GM12874 (cell line): ENCODE results near the gene PKDREJ.

ENCODE experiments used
- CTCF ChIP-seq: IDR thresholded peaks from 2 replicates; pipeline ENCODE4 v1.5.1; 2011; ENCODE audit warnings: low read depth, mild to moderate bottlenecking, control low read depth, low read length, moderate library complexity; ENCODE audit not compliant: insufficient read depth

Gene PKDREJ

DNA sequence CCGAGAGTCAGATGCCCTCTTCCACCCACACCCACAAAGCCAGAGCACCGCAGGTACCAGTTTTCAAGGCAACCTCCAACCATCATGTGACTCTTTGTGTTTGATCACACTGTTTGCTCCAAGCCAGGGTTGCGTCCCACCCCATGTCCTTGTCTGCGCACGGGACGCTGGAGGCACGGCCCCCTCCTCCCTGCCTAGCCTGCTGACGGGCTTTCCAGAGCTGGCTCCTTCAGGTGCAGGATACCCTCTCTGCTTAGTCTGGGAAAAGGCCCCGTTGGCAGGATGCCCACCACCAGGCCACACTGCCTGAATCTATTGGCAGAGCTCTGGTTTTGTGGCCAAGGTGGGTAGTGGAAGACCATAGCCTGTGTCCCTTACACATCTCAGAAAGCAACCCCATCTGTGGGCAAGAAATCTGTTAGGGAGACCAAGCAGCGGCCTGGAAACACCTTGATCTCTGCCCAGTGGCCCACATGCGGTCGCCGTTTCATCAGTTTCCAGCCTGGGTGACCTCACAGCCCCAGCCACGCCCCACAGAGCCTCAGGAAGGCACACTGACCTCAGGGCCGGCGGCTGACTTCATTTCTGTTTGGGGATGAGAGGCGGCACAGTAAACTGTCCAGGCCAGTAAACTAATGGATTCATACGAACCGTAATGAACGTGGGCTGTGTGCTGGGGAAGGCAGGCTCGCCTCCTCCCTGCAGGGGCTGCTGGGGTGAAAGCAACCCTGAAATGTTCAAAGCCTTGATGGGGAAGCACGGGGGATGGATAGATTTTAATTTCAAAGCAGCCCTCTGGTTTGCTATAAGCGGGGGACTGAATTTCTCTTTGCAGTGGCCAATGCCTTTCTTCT, 38.9 kb downstream of the PKDREJ start:
- no peak for TF ChIP-seq CTCF

- no peak for TF ChIP-seq CTCF
These were observed 42.2 kb downstream of the PKDREJ start for GRCh38 chr22:46220921-46221320.

GRCh38 chr22:46219636-46220035, 43.5 kb downstream of the PKDREJ start:
- TF ChIP-seq CTCF, result no peak

- TF ChIP-seq CTCF, result no peak
These were observed 48.5 kb downstream of the PKDREJ start for GRCh38 chr22:46214616-46215015.

GRCh38 chr22:46214149-46214548, 49.0 kb downstream of the PKDREJ start:
- no peak for TF ChIP-seq CTCF

GRCh38 chr22:46213052-46213451, 50.1 kb downstream of the PKDREJ start:
- no peak for TF ChIP-seq CTCF

DNA sequence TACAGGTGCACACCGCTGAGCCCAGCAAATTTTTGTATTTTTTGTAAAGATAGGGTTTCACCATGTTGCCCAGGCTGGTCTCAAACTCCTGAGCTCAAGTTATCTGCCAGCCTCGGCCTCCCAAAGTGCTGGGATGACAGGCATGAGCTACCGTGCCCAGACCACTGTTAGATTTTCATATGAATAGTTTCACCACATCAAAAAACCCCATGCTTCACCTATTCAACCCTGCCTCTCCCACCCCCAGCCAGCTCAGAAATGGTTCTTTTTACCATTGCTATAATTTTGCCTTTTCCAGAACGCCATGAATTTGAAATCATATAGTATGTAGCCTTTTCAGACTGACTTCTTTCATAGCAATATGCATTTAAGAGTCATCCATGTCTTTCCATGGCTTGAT, 50.9 kb downstream of the PKDREJ start:
- TF ChIP-seq CTCF, result no peak
